Neutrophil (primary cell): ENCODE data around the gene PATE1.

Source experiments
- H3K27ac ChIP-seq: fragments of 200-600 bp; sonication (generic); 2 replicates; pipeline ENCODE4 v1.5.1; 2016; ENCODE audit warnings: mild to moderate bottlenecking, moderate library complexity
- H3K27me3 ChIP-seq: fragments of 200-600 bp; sonication (generic); 2 replicates; pipeline ENCODE4 v1.6.0; 2016; ENCODE audit warnings: mild to moderate bottlenecking
- H3K36me3 ChIP-seq: fragments of 200-600 bp; sonication (generic); 2 replicates; pipeline ENCODE4 v1.5.1; 2017
- H3K4me1 ChIP-seq, 2 experiments: fragments of 200-600 bp in 1 of 2; sonication (generic) in 1 of 2; 1 replicate in 1 of 2; 2 replicates in 1 of 2; pipeline versions ENCODE4 v1.5.1 to v1.6.1; 2013 to 2016; ENCODE audit warnings: low read depth in 1 of 2, low read length in 1 of 2, mild to moderate bottlenecking in 1 of 2, moderate library complexity in 1 of 2; ENCODE audit not compliant: control insufficient read depth in 1 of 2, insufficient read depth in 1 of 2
- H3K4me3 ChIP-seq, 2 experiments: fragments of 200-600 bp in 1 of 2; sonication (generic) in 1 of 2; 1 replicate in 1 of 2; 2 replicates in 1 of 2; pipeline ENCODE4 v1.5.1; 2013 to 2016; ENCODE audit warnings: low read depth in 1 of 2, low read length in 1 of 2, mild to moderate bottlenecking in 1 of 2, moderate library complexity in 1 of 2
- H3K9me3 ChIP-seq: fragments of 200-600 bp; sonication (generic); 2 replicates; pipeline ENCODE4 v1.5.1; 2016
- TF ChIP-seq, protein P1 (sequence below): fragments of 200-600 bp; sonication (generic); IDR thresholded peaks from 2 replicates; pipeline ENCODE4 v1.5.1; 2016; ENCODE audit warnings: antibody characterized with exemption

The PATE1 gene

GRCh38 chr11:125797641-125798040, 51.6 kb downstream of the PATE1 start:
- H3K27me3 ChIP-seq = no peaks in the 10 kb centered on the region
- H3K4me1 ChIP-seq = no peaks in the 10 kb centered on the region
- no peak overlapping the region for H3K27ac ChIP-seq
- no peak overlapping the region for H3K4me3 ChIP-seq
- H3K9me3 ChIP-seq = no peaks in the 10 kb centered on the region
- TF ChIP-seq, protein P1, sequence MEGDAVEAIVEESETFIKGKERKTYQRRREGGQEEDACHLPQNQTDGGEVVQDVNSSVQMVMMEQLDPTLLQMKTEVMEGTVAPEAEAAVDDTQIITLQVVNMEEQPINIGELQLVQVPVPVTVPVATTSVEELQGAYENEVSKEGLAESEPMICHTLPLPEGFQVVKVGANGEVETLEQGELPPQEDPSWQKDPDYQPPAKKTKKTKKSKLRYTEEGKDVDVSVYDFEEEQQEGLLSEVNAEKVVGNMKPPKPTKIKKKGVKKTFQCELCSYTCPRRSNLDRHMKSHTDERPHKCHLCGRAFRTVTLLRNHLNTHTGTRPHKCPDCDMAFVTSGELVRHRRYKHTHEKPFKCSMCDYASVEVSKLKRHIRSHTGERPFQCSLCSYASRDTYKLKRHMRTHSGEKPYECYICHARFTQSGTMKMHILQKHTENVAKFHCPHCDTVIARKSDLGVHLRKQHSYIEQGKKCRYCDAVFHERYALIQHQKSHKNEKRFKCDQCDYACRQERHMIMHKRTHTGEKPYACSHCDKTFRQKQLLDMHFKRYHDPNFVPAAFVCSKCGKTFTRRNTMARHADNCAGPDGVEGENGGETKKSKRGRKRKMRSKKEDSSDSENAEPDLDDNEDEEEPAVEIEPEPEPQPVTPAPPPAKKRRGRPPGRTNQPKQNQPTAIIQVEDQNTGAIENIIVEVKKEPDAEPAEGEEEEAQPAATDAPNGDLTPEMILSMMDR = no peak
- H3K36me3 ChIP-seq = no peaks in the 10 kb centered on the region
